GM23248 (cell line): ENCODE data around the gene NEU2. TPM values are rescaled to one million over a fixed set of nuclear protein-coding genes. Genes with fewer than 3 reads are reported as not detected.

Experiments used
- DNase-seq: peaks from one replicate; pipeline ENCODE4 v3.0.0-alpha.2; 2015
- H2AFZ ChIP-seq: fragments of 200-600 bp; sonication (generic); 2 replicates; pipeline ENCODE4 v1.6.1; 2016; ENCODE audit warnings: antibody characterized with exemption
- H3F3A ChIP-seq: fragments of 200-600 bp; sonication (generic); 2 replicates; pipeline ENCODE4 v1.6.1; 2016; ENCODE audit warnings: mild to moderate bottlenecking, antibody characterized with exemption, mixed run types; ENCODE audit not compliant: insufficient read depth
- H3K27ac ChIP-seq: fragments of 200-600 bp; sonication (generic); 2 replicates; pipeline ENCODE4 v1.5.1; 2016; ENCODE audit warnings: mild to moderate bottlenecking
- H3K27me3 ChIP-seq: fragments of 200-600 bp; sonication (generic); replicated peaks from 2 replicates; pipeline ENCODE4 v1.6.1; 2016; ENCODE audit warnings: mild to moderate bottlenecking; ENCODE audit not compliant: insufficient read depth
- H3K36me3 ChIP-seq: fragments of 200-600 bp; sonication (generic); 2 replicates; pipeline ENCODE4 v1.6.1; 2016; ENCODE audit warnings: low read depth, mild to moderate bottlenecking
- H3K4me1 ChIP-seq: fragments of 200-600 bp; sonication (generic); 2 replicates; pipeline ENCODE4 v1.6.1; 2016; ENCODE audit warnings: mild to moderate bottlenecking; ENCODE audit not compliant: insufficient read depth
- H3K4me2 ChIP-seq: fragments of 200-600 bp; sonication (generic); one replicate; pipeline ENCODE4 v1.6.1; 2016; ENCODE audit warnings: mild to moderate bottlenecking; ENCODE audit not compliant: unreplicated experiment
- H3K4me3 ChIP-seq: fragments of 200-600 bp; sonication (generic); 2 replicates; pipeline ENCODE4 v1.5.1; 2016; ENCODE audit warnings: mild to moderate bottlenecking
- H3K79me2 ChIP-seq: fragments of 200-600 bp; sonication (generic); 2 replicates; pipeline ENCODE4 v1.6.1; 2016; ENCODE audit warnings: mild to moderate bottlenecking; ENCODE audit not compliant: insufficient read depth
- H3K9ac ChIP-seq: fragments of 200-600 bp; sonication (generic); 2 replicates; pipeline ENCODE4 v1.6.1; 2016; ENCODE audit warnings: mild to moderate bottlenecking
- H3K9me2 ChIP-seq: fragments of 200-600 bp; sonication (generic); 2 replicates; pipeline ENCODE4 v1.6.1; 2016; ENCODE audit warnings: mixed run types, mild to moderate bottlenecking, moderate library complexity; ENCODE audit not compliant: insufficient read depth
- H3K9me3 ChIP-seq: fragments of 200-600 bp; sonication (generic); one replicate; pipeline ENCODE4 v1.6.1; 2017; ENCODE audit warnings: low read depth
- H4K20me1 ChIP-seq: fragments of 200-600 bp; sonication (generic); 2 replicates; pipeline ENCODE4 v1.6.0; 2016; ENCODE audit not compliant: insufficient read depth
- EZH2 ChIP-seq: fragments of 200-600 bp; sonication (generic); IDR thresholded peaks from 2 replicates; pipeline ENCODE4 v1.6.1; 2018; ENCODE audit warnings: antibody characterized with exemption, mild to moderate bottlenecking; ENCODE audit not compliant: insufficient read depth, poor library complexity, severe bottlenecking
- EZH2phosphoT487 ChIP-seq: fragments of 200-600 bp; sonication (generic); IDR thresholded peaks from 2 replicates; pipeline ENCODE4 v1.6.1; 2018; ENCODE audit warnings: antibody characterized with exemption, moderate library complexity, mild to moderate bottlenecking, low read depth; ENCODE audit not compliant: insufficient read depth
- WGBS, 2 experiments: methylation state at CpG; one replicate each; pipeline ENCODE4 v1.1.6; 2015 to 2017; ENCODE audit warnings: low lambda C conversion rate in 2 of 2, low coverage in 1 of 2; ENCODE audit errors: missing lambda C conversion rate in 2 of 2; 5-methylcytosine and 5-hydroxymethylcytosine counted together
- in situ Hi-C: fragments of 300-500 bp; cut with MboI; formaldehyde crosslinking; loops from 2 replicates; pipeline ENCODE4 v1.15.0; 2020
- polyA plus RNA-seq: library from polyadenylated mRNA; unstranded; fragments of >200 nt; fragmentation: Nextera tagmentation; extraction: Ambion mirVana; gene quantifications from 2 replicates; pipeline ENCODE4 v1.2.1, GENCODE V29; 2016
- total RNA-seq: library from RNA; depleted of rRNA; stranded (reverse); fragments of >200 nt; shearing (Covaris generic); gene quantifications from 2 replicates; pipeline ENCODE4 v1.2.3, GENCODE V29; 2014

NEU2 gene
- total and polyA plus RNA-seq, 2 experiments from 2014 or later, result not detected

DNA sequence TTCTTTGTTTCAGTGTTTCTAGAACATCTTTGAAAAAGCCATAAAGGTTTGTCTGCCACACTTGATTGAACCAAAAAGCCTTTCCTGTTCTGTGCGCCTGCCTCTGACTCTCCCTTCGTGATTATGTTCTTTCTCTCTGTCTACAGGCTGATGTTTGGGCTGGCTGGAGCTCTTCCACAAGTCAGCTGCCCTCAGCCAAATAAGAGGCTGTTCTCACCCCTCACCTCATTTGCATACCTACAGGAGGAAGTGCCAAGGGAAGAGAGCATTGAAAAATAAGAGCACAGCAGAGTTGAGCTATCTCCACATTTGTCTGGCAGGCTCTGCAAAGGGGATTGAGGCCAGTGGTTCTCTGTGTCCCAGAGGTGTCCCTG, 43.5 kb downstream of the NEU2 start:
- H3K9me3 ChIP-seq, result no peaks in the 10 kb centered on the region
- H3F3A ChIP-seq, result no peaks in the 10 kb centered on the region
- no peaks in the 10 kb centered on the region for H3K4me1 ChIP-seq
- no peak for DNase-seq
- no peaks in the 10 kb centered on the region for H4K20me1 ChIP-seq
- in situ Hi-C loops, result no loop called here
- TF ChIP-seq EZH2 (no peak), EZH2phosphoT487 (no peak)
- no peaks in the 10 kb centered on the region for H3K36me3 ChIP-seq
- no peaks in the 10 kb centered on the region for H3K79me2 ChIP-seq
- WGBS, 2 experiments, result 53 to 55% methylated on average over 2 of the region's 2 CpGs
- H3K9me2 ChIP-seq, result no peaks in the 10 kb centered on the region
- no peak overlapping the region for H2AFZ ChIP-seq
- H3K27me3 ChIP-seq, result peaks cover 48% of the 10 kb centered on the region
- H3K4me2 ChIP-seq, result no peak overlapping the region
- no peak overlapping the region for H3K4me3 ChIP-seq
- no peak overlapping the region for H3K27ac ChIP-seq
- no peak overlapping the region for H3K9ac ChIP-seq

DNA sequence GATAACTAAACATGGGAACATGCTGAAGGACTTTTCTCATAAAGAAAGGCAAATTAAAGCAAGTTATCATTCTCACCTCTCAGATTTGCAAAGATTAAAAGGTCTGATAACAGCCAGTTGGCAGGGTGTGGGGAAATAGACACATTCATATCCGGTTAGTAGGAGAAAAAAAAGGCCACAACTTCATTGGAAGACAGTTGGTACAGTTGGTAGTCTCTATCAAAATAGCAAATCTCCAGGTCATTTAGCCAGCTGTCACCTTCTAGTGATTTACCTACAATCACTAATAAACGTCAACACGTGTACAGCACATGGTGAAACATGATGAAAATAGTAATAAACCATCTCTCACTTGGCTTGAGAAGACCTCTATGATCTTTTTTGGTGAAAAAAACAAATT, 44.3 kb downstream of the NEU2 start:
- no peaks in the 10 kb centered on the region for H3K4me1 ChIP-seq
- WGBS, 2 experiments, result 39 to 44% methylated on average over 3 of the region's 3 CpGs
- in situ Hi-C loops, result no loop called here
- DNase-seq, result no peak
- no peaks in the 10 kb centered on the region for H4K20me1 ChIP-seq
- peaks cover 46% of the 10 kb centered on the region for H3K27me3 ChIP-seq
- H3K79me2 ChIP-seq, result no peaks in the 10 kb centered on the region
- no peak for TF ChIP-seq EZH2
- TF ChIP-seq EZH2phosphoT487, result no peak
- H3F3A ChIP-seq, result no peaks in the 10 kb centered on the region
- no peak overlapping the region for H3K4me2 ChIP-seq
- H3K36me3 ChIP-seq, result no peaks in the 10 kb centered on the region
- no peaks in the 10 kb centered on the region for H3K9me3 ChIP-seq
- no peak overlapping the region for H3K9ac ChIP-seq
- H3K4me3 ChIP-seq, result no peak overlapping the region
- H3K27ac ChIP-seq, result no peak overlapping the region
- H3K9me2 ChIP-seq, result no peaks in the 10 kb centered on the region
- H2AFZ ChIP-seq, result no peak overlapping the region

DNA sequence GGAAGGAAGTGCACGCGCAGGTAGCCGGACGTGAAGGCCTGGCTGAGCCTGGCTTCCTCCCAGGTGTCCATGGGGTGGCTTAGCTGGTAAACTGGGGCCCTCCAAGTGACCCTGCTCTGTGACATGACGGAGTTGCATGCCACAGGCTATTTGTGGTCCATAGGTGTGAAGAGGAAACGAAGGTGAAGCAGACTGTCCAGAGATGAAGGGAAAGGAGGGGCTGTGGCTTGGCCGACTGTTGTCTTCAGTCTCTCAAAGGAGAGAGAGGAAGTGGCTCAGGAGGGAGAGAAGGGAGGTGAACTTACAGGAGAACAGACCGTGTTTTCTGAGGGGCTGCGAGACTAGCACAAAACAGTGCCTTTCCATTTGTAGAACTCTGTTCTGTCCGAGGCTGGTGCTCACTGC, 47.0 kb downstream of the NEU2 start:
- DNase-seq, result no peak
- Histone ChIP-seq H3K4me3 (no peak overlapping the region), H3K27ac (no peak overlapping the region), H3F3A (no peaks in the 10 kb centered on the region), H3K4me1 (no peaks in the 10 kb centered on the region), H2AFZ (no peak overlapping the region), H3K27me3 (peaks cover 47% of the 10 kb centered on the region), H3K9me3 (no peaks in the 10 kb centered on the region), H3K9ac (no peak overlapping the region), H3K36me3 (no peaks in the 10 kb centered on the region), H3K79me2 (no peaks in the 10 kb centered on the region), H3K9me2 (no peaks in the 10 kb centered on the region), H4K20me1 (no peaks in the 10 kb centered on the region), H3K4me2 (no peak overlapping the region)
- TF ChIP-seq EZH2 (no peak), EZH2phosphoT487 (no peak)
- 52 to 66% methylated on average over 10 of the region's 10 CpGs for WGBS, 2 experiments
- in situ Hi-C loops, result no loop called here

DNA sequence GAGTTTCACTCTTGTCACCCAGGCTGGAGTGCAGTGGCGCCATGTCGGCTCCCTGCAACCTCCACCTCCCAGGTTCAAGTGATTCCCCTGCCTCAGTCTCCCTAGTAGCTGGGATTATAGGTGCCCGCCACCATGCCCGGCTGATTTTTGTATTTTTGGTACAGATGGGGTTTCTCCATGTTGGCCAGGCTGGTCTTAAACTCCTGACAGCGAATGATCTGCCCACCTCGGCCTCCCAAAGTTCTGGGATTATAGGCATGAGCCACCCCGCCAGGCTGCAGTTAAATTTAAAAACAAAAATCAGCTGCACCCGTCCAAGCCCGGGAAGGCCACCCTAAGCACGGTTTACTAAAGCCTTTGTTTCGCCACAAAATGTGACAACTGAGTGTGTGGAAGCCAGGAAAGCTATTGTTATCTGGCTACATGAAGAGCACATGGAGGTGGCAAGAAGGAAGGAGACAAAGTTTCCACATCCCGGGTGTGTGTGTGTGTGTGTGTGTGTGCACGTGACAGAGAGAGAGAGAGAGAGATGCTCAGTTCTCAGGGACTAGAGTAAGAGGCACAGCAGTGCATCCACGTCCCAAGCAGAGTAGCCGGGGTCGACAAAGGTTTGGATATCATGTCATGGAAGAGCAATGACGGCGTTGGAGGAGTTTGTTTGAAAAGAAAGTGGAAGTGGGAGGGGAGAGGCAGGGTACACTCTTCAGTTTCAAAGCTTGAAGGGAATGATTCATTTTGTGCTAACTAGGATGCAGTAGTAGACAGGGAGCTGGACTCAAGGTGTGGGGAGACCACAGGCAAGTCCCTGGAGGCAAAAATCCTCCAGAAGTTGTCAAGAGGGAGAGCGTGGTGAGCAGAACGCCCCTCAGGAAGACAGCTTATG, 47.7 kb downstream of the NEU2 start:
- no peaks in the 10 kb centered on the region for H3K9me2 ChIP-seq
- H3F3A ChIP-seq, result no peaks in the 10 kb centered on the region
- H4K20me1 ChIP-seq, result no peaks in the 10 kb centered on the region
- H3K4me2 ChIP-seq, result no peak overlapping the region
- no peaks in the 10 kb centered on the region for H3K9me3 ChIP-seq
- H3K4me3 ChIP-seq, result no peak overlapping the region
- no peaks in the 10 kb centered on the region for H3K79me2 ChIP-seq
- no peaks in the 10 kb centered on the region for H3K36me3 ChIP-seq
- 49 to 51% methylated on average over 20 of the region's 20 CpGs for WGBS, 2 experiments
- no peaks in the 10 kb centered on the region for H3K4me1 ChIP-seq
- H3K27ac ChIP-seq, result no peak overlapping the region
- TF ChIP-seq EZH2phosphoT487 (no peak), EZH2 (no peak)
- peaks cover 46% of the 10 kb centered on the region for H3K27me3 ChIP-seq
- no peak overlapping the region for H2AFZ ChIP-seq
- no peak overlapping the region for H3K9ac ChIP-seq
- DNase-seq, result no peak
- in situ Hi-C loops, result no loop called here
